GM12865 (cell line): Measurements from ENCODE around the gene DPP10.

Source experiments
- DNase-seq: peaks from one replicate; pipeline ENCODE4 v3.0.0; 2010; ENCODE audit warnings: low read depth
- H3K4me3 ChIP-seq: 2 replicates; pipeline ENCODE4 v1.5.1; 2011; ENCODE audit warnings: mild to moderate bottlenecking, low read depth, low read length, control low read depth
- CTCF ChIP-seq: IDR thresholded peaks from 2 replicates; pipeline ENCODE4 v1.5.1; 2011; ENCODE audit warnings: low read length, control low read depth, low read depth, inconsistent platforms; ENCODE audit not compliant: insufficient read depth; ENCODE audit errors: missing control alignments

Gene DPP10

DNA sequence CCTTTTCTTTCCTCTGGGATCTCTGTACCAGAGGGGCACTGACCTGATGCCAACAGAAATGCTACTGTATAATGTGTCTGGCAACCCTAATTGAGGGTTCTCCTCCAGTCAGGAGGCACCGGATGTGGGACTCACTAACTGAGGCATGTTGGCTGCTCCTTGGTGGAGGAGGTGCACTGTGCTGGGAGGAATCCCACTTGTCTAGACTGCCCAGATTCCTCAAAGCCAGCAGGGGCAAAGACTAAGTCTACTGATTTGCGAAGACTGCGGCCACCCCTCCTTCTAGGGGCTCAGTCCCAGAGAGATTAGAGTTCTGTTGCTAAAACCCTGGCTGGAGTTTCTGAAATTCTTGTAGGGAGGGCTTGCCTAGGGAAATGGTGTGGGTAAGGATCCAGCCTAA, 1192.1 kb downstream of the DPP10 start:
- no peak for DNase-seq
- TF ChIP-seq CTCF = no peak
- no peak overlapping the region for H3K4me3 ChIP-seq

DNA sequence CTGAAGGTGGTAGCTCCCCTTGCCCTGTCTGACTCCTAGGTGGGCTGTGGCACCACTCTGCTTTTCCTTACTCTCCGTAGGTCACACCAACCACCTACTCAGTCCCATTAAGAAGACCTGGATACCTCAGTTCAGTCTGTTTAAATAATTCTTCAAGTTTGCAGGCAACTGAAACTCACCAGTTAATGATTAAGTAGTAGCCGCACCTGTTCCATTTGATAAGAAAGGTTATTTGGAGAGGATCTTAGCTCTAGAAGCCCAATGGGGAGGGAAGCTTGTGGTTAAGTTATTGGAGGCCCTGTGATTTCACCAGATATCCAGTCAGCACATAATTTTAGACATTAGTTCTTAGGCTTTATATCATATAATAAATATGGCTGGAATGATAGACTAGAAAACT, 1193.0 kb downstream of the DPP10 start:
- TF ChIP-seq CTCF = no peak
- DNase-seq = no peak

DNA sequence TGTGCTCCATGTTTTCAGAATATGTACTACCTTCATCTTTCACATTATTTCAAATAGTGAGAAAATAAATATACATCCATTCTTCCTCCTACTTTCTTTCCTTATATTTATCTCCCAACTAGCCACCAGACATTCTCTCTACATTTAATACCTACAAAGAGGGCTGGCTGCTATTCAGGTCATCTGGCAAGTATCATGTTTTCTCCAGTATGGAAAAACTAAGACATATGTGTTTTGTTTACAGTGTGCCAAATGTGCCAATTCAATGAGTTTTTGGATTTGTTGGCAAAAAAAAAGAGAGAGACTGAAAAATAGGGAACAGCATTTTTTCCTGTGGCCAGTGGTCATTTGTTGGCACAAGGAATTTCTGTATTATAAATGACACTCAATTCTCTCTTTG, 1207.3 kb downstream of the DPP10 start:
- no peak for TF ChIP-seq CTCF
- no peak for DNase-seq
- H3K4me3 ChIP-seq = no peak overlapping the region

More for the DNA sequence above, 1193.0 kb downstream of the DPP10 start:
- no peak overlapping the region for H3K4me3 ChIP-seq

DNA sequence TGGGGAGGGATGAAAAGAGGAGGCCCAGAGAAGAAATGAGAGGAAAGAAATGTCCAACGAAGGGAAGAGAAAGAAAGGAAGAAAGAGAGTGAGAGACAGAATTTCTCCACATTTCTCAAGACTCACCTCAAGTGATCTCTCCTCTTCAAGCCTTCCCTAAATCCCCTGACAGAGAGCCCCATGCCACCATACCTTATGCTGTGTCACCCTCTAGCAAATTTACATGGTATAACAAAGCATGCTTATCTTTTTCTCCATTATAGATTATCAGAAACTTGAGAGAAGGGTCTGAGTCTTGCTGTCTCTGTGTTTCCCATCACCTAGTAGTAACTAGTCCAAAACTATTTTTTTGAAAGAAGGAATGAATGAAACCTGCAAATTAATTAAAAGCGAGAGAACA, 1208.4 kb downstream of the DPP10 start:
- no peak for DNase-seq
- TF ChIP-seq CTCF = no peak
- H3K4me3 ChIP-seq = no peak overlapping the region

- TF ChIP-seq CTCF = no peak
- H3K4me3 ChIP-seq = no peak overlapping the region
- no peak for DNase-seq
Measured at GRCh38 chr2:115652652-115653051, 1210.2 kb downstream of the DPP10 start.

- no peak for DNase-seq
- no peak for TF ChIP-seq CTCF
- H3K4me3 ChIP-seq = no peak overlapping the region
Measured at GRCh38 chr2:115654362-115654761, 1211.9 kb downstream of the DPP10 start.

GRCh38 chr2:115678129-115678528, 1235.7 kb downstream of the DPP10 start:
- no peak for DNase-seq
- no peak overlapping the region for H3K4me3 ChIP-seq
- TF ChIP-seq CTCF = no peak
